BE2C (cell line): Measurements from ENCODE around the gene TMEM72.

Experiments used
- DNase-seq: peaks from one replicate; pipeline ENCODE4 v3.0.0-alpha.2; 2020
- H3K27me3 ChIP-seq: fragments of 250-450 bp; sonication (Bioruptor Pico); 2 replicates; pipeline ENCODE4 v1.5.1; 2020; ENCODE audit warnings: mild to moderate bottlenecking
- H3K36me3 ChIP-seq: fragments of 250-450 bp; sonication (Bioruptor Pico); 2 replicates; pipeline ENCODE4 v1.5.1; 2020; ENCODE audit warnings: mild to moderate bottlenecking
- H3K4me1 ChIP-seq: fragments of 250-450 bp; sonication (Bioruptor Pico); 2 replicates; pipeline ENCODE4 v1.5.1; 2020
- H3K4me3 ChIP-seq: 2 replicates; pipeline ENCODE4 v1.5.1; 2011; ENCODE audit warnings: low read depth, low read length
- H3K9me3 ChIP-seq: fragments of 250-450 bp; sonication (Bioruptor Pico); 2 replicates; pipeline ENCODE4 v1.5.1; 2020
- CTCF ChIP-seq: IDR thresholded peaks from 2 replicates; pipeline ENCODE4 v1.5.1; 2012; ENCODE audit warnings: mild to moderate bottlenecking, low read depth, low read length

The TMEM72 gene

GRCh38 chr10:44944354-44944753 is 33.2 kb downstream of the TMEM72 start:
- DNase-seq: no peak
- Histone ChIP-seq H3K36me3 (no peaks in the 10 kb centered on the region), H3K4me3 (no peak overlapping the region), H3K4me1 (no peaks in the 10 kb centered on the region), H3K27me3 (no peaks in the 10 kb centered on the region), H3K9me3 (no peaks in the 10 kb centered on the region)
- no peak for TF ChIP-seq CTCF

- TF ChIP-seq CTCF: no peak
- Histone ChIP-seq H3K36me3 (no peaks in the 10 kb centered on the region), H3K27me3 (no peaks in the 10 kb centered on the region), H3K4me1 (no peaks in the 10 kb centered on the region), H3K9me3 (no peaks in the 10 kb centered on the region), H3K4me3 (no peak overlapping the region)
- DNase-seq: no peak
Measured at GRCh38 chr10:44946205-44946604, 35.1 kb downstream of the TMEM72 start.

- no peak overlapping the region for H3K4me3 ChIP-seq
- H3K4me1 ChIP-seq: no peaks in the 10 kb centered on the region
- H3K9me3 ChIP-seq: no peaks in the 10 kb centered on the region
- TF ChIP-seq CTCF: no peak
- no peaks in the 10 kb centered on the region for H3K27me3 ChIP-seq
- no peak for DNase-seq
- no peaks in the 10 kb centered on the region for H3K36me3 ChIP-seq
Measured at GRCh38 chr10:44947371-44948152, 36.4 kb downstream of the TMEM72 start.

GRCh38 chr10:44948642-44949041 is 37.5 kb downstream of the TMEM72 start:
- no peak for DNase-seq
- H3K27me3 ChIP-seq: no peaks in the 10 kb centered on the region
- no peak for TF ChIP-seq CTCF
- H3K9me3 ChIP-seq: no peaks in the 10 kb centered on the region
- H3K4me3 ChIP-seq: no peak overlapping the region
- H3K4me1 ChIP-seq: no peaks in the 10 kb centered on the region
- no peaks in the 10 kb centered on the region for H3K36me3 ChIP-seq

GRCh38 chr10:44949127-44949802 is 38.1 kb downstream of the TMEM72 start:
- no peaks in the 10 kb centered on the region for H3K4me1 ChIP-seq

More at GRCh38 chr10:44949127-44949802, 38.1 kb downstream of the TMEM72 start:
- DNase-seq: no peak
- no peaks in the 10 kb centered on the region for H3K9me3 ChIP-seq
- TF ChIP-seq CTCF: no peak
- H3K27me3 ChIP-seq: no peaks in the 10 kb centered on the region
- H3K4me3 ChIP-seq: no peak overlapping the region
- H3K36me3 ChIP-seq: no peaks in the 10 kb centered on the region
